GM13977 (cell line): ENCODE measurements around the gene ADAMTS14.

Source experiments
- DNase-seq: peaks from one replicate; pipeline ENCODE4 v3.0.0; 2012; ENCODE audit warnings: low spot score
- in situ Hi-C: fragments of 300-500 bp; cut with MboI; formaldehyde crosslinking; loops from one replicate; pipeline ENCODE4 v1.12.0; 2022; ENCODE audit warnings: low sequenced_read_pairs, low pct_unique_long_range_greater_than_20kb, mixed read lengths, inconsistent platforms; ENCODE audit not compliant: unreplicated experiment
- TF ChIP-seq, protein P1 (sequence below): IDR thresholded peaks from 2 replicates; pipeline ENCODE4 v1.5.1; 2012; ENCODE audit warnings: mild to moderate bottlenecking, control low read depth; ENCODE audit not compliant: insufficient read depth; ENCODE audit errors: extremely low read depth, missing control alignments

Gene ADAMTS14

DNA sequence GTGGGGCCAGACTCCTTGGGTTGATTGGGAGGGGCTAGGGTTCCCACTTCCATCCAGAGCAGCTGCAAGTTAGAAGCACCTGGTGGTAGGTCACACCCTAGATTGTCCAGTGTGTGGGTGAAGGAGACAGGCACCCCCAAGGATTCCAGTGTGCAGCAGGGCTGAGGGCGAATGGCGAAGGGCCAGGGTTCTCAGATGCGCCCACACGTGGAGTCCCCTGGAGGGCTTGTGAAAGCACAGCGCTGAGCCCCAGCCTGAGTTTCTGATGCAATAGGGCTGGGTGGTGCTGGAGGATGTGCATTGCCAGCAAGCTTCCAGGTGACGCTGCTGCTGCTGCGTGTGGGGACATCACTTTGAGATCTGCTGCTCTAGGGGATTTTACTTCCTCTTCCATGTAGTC is 87.5 kb downstream of the ADAMTS14 start:
- in situ Hi-C loops: loop anchor here (5.0 kb wide), 1 partner anchor 207 kb away; no protein-coding TSS in a partner anchor
- TF ChIP-seq, protein P1, sequence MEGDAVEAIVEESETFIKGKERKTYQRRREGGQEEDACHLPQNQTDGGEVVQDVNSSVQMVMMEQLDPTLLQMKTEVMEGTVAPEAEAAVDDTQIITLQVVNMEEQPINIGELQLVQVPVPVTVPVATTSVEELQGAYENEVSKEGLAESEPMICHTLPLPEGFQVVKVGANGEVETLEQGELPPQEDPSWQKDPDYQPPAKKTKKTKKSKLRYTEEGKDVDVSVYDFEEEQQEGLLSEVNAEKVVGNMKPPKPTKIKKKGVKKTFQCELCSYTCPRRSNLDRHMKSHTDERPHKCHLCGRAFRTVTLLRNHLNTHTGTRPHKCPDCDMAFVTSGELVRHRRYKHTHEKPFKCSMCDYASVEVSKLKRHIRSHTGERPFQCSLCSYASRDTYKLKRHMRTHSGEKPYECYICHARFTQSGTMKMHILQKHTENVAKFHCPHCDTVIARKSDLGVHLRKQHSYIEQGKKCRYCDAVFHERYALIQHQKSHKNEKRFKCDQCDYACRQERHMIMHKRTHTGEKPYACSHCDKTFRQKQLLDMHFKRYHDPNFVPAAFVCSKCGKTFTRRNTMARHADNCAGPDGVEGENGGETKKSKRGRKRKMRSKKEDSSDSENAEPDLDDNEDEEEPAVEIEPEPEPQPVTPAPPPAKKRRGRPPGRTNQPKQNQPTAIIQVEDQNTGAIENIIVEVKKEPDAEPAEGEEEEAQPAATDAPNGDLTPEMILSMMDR: no peak
- no peak for DNase-seq

DNA sequence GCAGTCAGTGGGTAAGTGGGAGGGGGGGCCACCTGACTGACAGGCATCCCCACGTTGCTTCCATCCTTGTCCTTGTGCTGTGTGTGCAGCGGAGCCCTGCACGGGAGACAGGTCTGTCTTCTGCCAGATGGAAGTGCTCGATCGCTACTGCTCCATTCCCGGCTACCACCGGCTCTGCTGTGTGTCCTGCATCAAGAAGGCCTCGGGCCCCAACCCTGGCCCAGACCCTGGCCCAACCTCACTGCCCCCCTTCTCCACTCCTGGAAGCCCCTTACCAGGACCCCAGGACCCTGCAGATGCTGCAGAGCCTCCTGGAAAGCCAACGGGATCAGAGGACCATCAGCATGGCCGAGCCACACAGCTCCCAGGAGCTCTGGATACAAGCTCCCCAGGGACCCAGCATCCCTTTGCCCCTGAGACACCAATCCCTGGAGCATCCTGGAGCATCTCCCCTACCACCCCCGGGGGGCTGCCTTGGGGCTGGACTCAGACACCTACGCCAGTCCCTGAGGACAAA is 88.0 kb downstream of the ADAMTS14 start:
- in situ Hi-C loops: loop anchor here (5.0 kb wide), 1 partner anchor 208 kb away; no protein-coding TSS in a partner anchor
- TF ChIP-seq, protein P1: no peak
- no peak for DNase-seq

DNA sequence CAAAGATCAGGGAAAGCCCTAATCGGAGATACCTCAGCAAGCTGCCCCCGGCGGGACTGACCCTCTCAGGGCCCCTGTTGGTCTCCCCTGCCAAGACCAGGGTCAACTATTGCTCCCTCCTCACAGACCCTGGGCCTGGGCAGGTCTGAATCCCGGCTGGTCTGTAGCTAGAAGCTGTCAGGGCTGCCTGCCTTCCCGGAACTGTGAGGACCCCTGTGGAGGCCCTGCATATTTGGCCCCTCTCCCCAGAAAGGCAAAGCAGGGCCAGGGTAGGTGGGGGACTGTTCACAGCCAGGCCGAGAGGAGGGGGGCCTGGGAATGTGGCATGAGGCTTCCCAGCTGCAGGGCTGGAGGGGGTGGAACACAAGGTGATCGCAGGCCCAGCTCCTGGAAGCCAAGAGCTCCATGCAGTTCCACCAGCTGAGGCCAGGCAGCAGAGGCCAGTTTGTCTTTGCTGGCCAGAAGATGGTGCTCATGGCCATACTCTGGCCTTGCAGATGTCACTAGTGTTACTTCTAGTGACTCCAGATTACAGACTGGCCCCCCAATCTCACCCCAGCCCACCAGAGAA is 88.8 kb downstream of the ADAMTS14 start:
- TF ChIP-seq, protein P1: no peak
- DNase-seq: no peak
- in situ Hi-C loops: loop anchor here (5.0 kb wide), 1 partner anchor 209 kb away; no protein-coding TSS in a partner anchor

DNA sequence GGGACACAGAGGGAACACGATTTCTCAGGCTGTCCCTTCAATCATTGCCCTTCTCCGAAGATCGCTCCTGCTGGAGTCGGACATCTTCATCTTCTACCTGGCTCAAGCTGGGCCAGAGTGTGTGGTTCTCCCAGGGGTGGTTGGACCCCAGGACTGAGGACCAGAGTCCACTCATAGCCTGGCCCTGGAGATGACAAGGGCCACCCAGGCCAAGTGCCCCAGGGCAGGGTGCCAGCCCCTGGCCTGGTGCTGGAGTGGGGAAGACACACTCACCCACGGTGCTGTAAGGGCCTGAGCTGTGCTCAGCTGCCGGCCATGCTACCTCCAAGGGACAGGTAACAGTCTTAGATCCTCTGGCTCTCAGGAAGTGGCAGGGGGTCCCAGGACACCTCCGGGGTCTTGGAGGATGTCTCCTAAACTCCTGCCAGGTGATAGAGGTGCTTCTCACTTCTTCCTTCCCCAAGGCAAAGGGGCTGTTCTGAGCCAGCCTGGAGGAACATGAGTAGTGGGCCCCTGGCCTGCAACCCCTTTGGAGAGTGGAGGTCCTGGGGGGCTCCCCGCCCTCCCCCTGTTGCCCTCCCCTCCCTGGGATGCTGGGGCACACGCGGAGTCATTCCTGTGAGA is 89.5 kb downstream of the ADAMTS14 start:
- no peak for DNase-seq
- in situ Hi-C loops: loop anchor here (5.0 kb wide), 1 partner anchor 210 kb away; no protein-coding TSS in a partner anchor
- TF ChIP-seq, protein P1: no peak

DNA sequence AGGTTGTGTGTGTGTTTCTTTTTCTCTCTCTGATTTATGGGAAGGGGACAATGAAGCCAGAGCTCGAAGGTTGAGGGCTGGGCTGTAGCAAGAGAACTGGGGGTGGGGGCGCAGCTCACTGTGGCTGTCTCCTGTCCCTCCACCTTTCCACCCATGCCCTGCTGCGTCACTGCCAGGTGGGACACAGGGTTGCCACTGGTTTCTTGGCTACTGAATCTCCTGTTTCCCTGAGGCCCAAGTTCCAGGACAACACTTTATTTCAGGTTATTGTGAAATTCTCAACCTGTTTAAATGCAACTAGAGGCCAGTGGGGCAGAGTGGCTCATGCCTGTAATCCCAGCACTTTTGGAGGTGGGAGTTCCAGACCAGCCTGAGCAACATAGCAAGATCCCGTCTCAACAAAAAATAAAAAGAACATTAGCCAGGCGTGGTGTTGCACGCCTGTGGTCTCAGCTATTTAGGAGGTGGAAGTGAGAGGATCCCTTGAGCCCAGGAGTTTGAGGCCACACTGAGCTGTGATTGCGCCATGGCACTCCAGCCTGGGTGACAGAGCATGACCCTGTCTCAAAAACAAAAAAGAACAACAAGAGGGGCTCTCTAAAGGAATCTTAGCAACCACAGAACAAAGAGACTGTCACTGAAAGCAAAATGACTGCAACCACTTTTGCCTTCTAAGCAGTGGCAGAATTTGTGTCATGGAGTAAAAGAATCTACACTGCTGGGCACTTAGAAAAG is 90.3 kb downstream of the ADAMTS14 start:
- DNase-seq: no peak
- in situ Hi-C loops: loop anchor here (5.0 kb wide), 1 partner anchor 210 kb away; no protein-coding TSS in a partner anchor

DNA sequence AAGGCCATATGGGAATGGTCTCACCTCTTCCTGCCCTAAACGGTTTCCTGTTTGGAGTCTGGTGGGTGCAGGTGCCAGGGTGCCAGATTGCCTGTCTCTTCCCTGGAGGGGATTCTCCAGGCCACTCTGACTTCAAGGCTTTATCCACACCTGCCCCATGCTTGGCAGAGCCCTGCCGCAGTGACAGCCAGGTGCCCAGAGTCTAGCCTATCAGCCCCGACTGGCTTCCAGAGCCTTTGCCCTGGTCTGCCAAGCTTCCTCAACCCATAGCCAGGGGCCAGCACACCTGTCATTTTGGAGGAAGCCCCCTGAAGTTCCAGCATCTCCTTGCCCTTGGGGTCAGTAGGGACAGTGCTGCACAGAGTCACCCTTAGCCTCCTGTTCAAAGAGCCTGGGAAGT is 91.3 kb downstream of the ADAMTS14 start:
- TF ChIP-seq, protein P1: no peak
- in situ Hi-C loops: loop anchor here (5.0 kb wide), 1 partner anchor 211 kb away; no protein-coding TSS in a partner anchor

More for the DNA sequence above, 90.3 kb downstream of the ADAMTS14 start:
- TF ChIP-seq, protein P1: no peak

More for the DNA sequence above, 91.3 kb downstream of the ADAMTS14 start:
- no peak for DNase-seq
